HG03095 (cell line): ENCODE data around the gene KRT82.
"Not testable (repeated sequence)": the region's sequence is repeated elsewhere in the genome, so short reads cannot be mapped to it uniquely, and the experiment has no call there.

Source experiments
- ATAC-seq: cut with Tn5 transposase; IDR thresholded peaks from one replicate; pipeline ENCODE4 v1.9.1; 2021; ENCODE audit warnings: moderate library complexity; ENCODE audit not compliant: unreplicated experiment

KRT82 gene

GRCh38 chr12:52405922-52406385, at the start of gene KRT82:
TSS of gene KRT82 (minus strand) at chr12:52406335. CDS start at chr12:52406277, 58 bp downstream.
- no peak for ATAC-seq

GRCh38 chr12:52455821-52456220, 49.7 kb upstream of the KRT82 start:
- no peak for ATAC-seq

- ATAC-seq: no peak
Observed at GRCh38 chr12:52454411-52455201, 48.5 kb upstream of the KRT82 start.

GRCh38 chr12:52452101-52452500, 46.0 kb upstream of the KRT82 start, which contains the start of gene KRT6B:
TSS of gene KRT6B (minus strand) at chr12:52452146. CDS start at chr12:52452078, 68 bp downstream.
- ATAC-seq: no peak

GRCh38 chr12:52448228-52448627, 42.1 kb upstream of the KRT82 start:
- ATAC-seq: no peak

GRCh38 chr12:52447196-52447595, 41.1 kb upstream of the KRT82 start:
- not testable (repeated sequence) for ATAC-seq

GRCh38 chr12:52446367-52447045, 40.4 kb upstream of the KRT82 start:
- no peak for ATAC-seq

GRCh38 chr12:52445876-52446275, 39.7 kb upstream of the KRT82 start:
- no peak for ATAC-seq

- ATAC-seq: no peak
Observed at GRCh38 chr12:52444647-52445595, 38.8 kb upstream of the KRT82 start.

- ATAC-seq: no peak
Observed at GRCh38 chr12:52443966-52444365, 37.8 kb upstream of the KRT82 start.

- no peak for ATAC-seq
Observed at GRCh38 chr12:52442600-52443061, 36.5 kb upstream of the KRT82 start.

GRCh38 chr12:52441320-52441911, 35.3 kb upstream of the KRT82 start:
- no peak for ATAC-seq

- no peak for ATAC-seq
Observed at GRCh38 chr12:52440821-52441319, 34.7 kb upstream of the KRT82 start.

GRCh38 chr12:52439845-52440244, 33.7 kb upstream of the KRT82 start:
- ATAC-seq: no peak

- ATAC-seq: no peak
Observed at GRCh38 chr12:52439420-52439819, 33.3 kb upstream of the KRT82 start.

- ATAC-seq: no peak
Observed at GRCh38 chr12:52438305-52439301, 32.5 kb upstream of the KRT82 start.

- no peak for ATAC-seq
Observed at GRCh38 chr12:52437508-52437907, 31.4 kb upstream of the KRT82 start.

- ATAC-seq: no peak
Observed at GRCh38 chr12:52436828-52437474, 30.8 kb upstream of the KRT82 start.
